GM13977 (cell line): ENCODE results near the gene MAMSTR.

ENCODE experiments used
- DNase-seq: peaks from one replicate; pipeline ENCODE4 v3.0.0; 2012; ENCODE audit warnings: low spot score
- CTCF ChIP-seq: IDR thresholded peaks from 2 replicates; pipeline ENCODE4 v1.5.1; 2012; ENCODE audit warnings: mild to moderate bottlenecking, control low read depth; ENCODE audit not compliant: insufficient read depth; ENCODE audit errors: extremely low read depth, missing control alignments
- in situ Hi-C: fragments of 300-500 bp; cut with MboI; formaldehyde crosslinking; loops from one replicate; pipeline ENCODE4 v1.12.0; 2022; ENCODE audit warnings: low sequenced_read_pairs, low pct_unique_long_range_greater_than_20kb, mixed read lengths, inconsistent platforms; ENCODE audit not compliant: unreplicated experiment

Gene MAMSTR

GRCh38 chr19:48668761-48669160 lies 50.8 kb downstream of the MAMSTR start:
- DNase-seq: no peak
- TF ChIP-seq CTCF: no peak
- in situ Hi-C loops: no loop called here

- no peak for DNase-seq
- in situ Hi-C loops: no loop called here
- TF ChIP-seq CTCF: no peak
Observed at GRCh38 chr19:48668332-48668731, 51.2 kb downstream of the MAMSTR start.

- in situ Hi-C loops: no loop called here
- no peak for DNase-seq
- TF ChIP-seq CTCF: no peak
Observed at GRCh38 chr19:48665786-48666185, 53.7 kb downstream of the MAMSTR start.

- DNase-seq: no peak
- in situ Hi-C loops: no loop called here
- no peak for TF ChIP-seq CTCF
Observed at GRCh38 chr19:48664476-48664875, 55.0 kb downstream of the MAMSTR start.

GRCh38 chr19:48663667-48664066 lies 55.9 kb downstream of the MAMSTR start:
- no peak for TF ChIP-seq CTCF
- in situ Hi-C loops: no loop called here
- no peak for DNase-seq
